ENCODE measurements around the gene ST6GALNAC4. TPM values are rescaled to one million over a fixed set of nuclear protein-coding genes. Genes with fewer than 3 reads are reported as not detected.

ST6GALNAC4 gene
- total and polyA plus RNA-seq, 10 of the 15 experiments (the other 5 are each of a cell fraction or from before 2014, with no cell fraction given) = 4.2 to 63.2 (median 35.2) TPM

- no peak for TF ChIP-seq CHD4 (IDR thresholded peaks at IDR 0.05)
- TF ChIP-seq HSF1 (IDR thresholded peaks at IDR 0.05; ENCODE audit: low read depth, low read length) = no peak
- no peak for TF ChIP-seq ELK1 (IDR thresholded peaks at IDR 0.05; ENCODE audit: low read depth, low read length)
- no peak for TF ChIP-seq MYC (IDR thresholded peaks at IDR 0.05; ENCODE audit: insufficient read depth, insufficient read length, insufficient replicate concordance, low read length, severe bottlenecking)
- TF ChIP-seq SMAD1 (IDR thresholded peaks at IDR 0.05; ENCODE audit: low read depth, partially characterized antibody) = no peak
- no peak for TF ChIP-seq ZZZ3 (IDR thresholded peaks at IDR 0.05; ENCODE audit: control insufficient read depth, insufficient read length, low read depth)
- TF ChIP-seq CEBPZ (IDR thresholded peaks at IDR 0.05; ENCODE audit: low read depth, low read length) = no peak
- no peak for TF ChIP-seq USF1 (IDR thresholded peaks at IDR 0.05; ENCODE audit: borderline replicate concordance, extremely low read length, insufficient read depth, low read depth, low read length)
- TF ChIP-seq ZNF274 (IDR thresholded peaks at IDR 0.05; ENCODE audit: insufficient read depth, insufficient read length) = no peak
- TF ChIP-seq MTA2 (IDR thresholded peaks at IDR 0.05; ENCODE audit: low read depth) = no peak
- TF ChIP-seq RCOR1 (conservative IDR thresholded peaks at IDR 0.05; ENCODE audit: low read depth, low read length) = no peak
- no peak for TF ChIP-seq ATF3 (IDR thresholded peaks at IDR 0.05; ENCODE audit: borderline replicate concordance, extremely low read depth, low read depth, low read length)
- no peak for TF ChIP-seq WRNIP1 (IDR thresholded peaks at IDR 0.05; ENCODE audit: borderline replicate concordance, low read depth, low read length)
- no peak for TF ChIP-seq SMAD5 (IDR thresholded peaks at IDR 0.05; ENCODE audit: low read depth)
- TF ChIP-seq ZBED1 (IDR thresholded peaks at IDR 0.05; ENCODE audit: borderline replicate concordance) = no peak
- TF ChIP-seq TCF3 (IDR thresholded peaks at IDR 0.05; ENCODE audit: borderline replicate concordance, insufficient read depth, low read depth, low read length) = no peak
- TF ChIP-seq STAT3 (IDR thresholded peaks at IDR 0.05; ENCODE audit: low read depth, low read length) = no peak
- no peak for TF ChIP-seq IRF5 (IDR thresholded peaks at IDR 0.05; ENCODE audit: borderline replicate concordance)
Observed at GRCh38 chr9:127903557-127904475, 13.0 kb downstream of the ST6GALNAC4 start (continued).
